BJ (cell line): ENCODE data around the gene MYL11. TPM values are rescaled to one million over a fixed set of nuclear protein-coding genes. Genes with fewer than 3 reads are reported as not detected.
A peak's percentile ranks its signal among the peaks of the same experiment; 100 is the strongest.

Experiments used
- CTCF ChIA-PET: fragments of 350-600 bp; formaldehyde crosslinking; extraction: SDS; loops from one replicate; lab custom pipeline; 2021; ENCODE audit warnings: antibody characterized with exemption, inconsistent platforms; lab: Yijun Ruan, JAX
- POLR2A ChIA-PET: fragments of 300-600 bp; sonication (Branson Sonifier 250); formaldehyde crosslinking; extraction: SDS; loops from one replicate; lab custom pipeline; 2021; ENCODE audit warnings: antibody characterized with exemption; lab: Charles Lee
- DNase-seq: peaks from one replicate; pipeline ENCODE4 v3.0.0-alpha.2; 2011; ENCODE audit warnings: low read depth
- H3K27me3 ChIP-seq: 2 replicates; pipeline ENCODE4 v1.6.0; 2011; ENCODE audit warnings: low read length; ENCODE audit not compliant: control insufficient read depth, insufficient read depth
- H3K36me3 ChIP-seq: 2 replicates; pipeline ENCODE4 v1.5.1; 2011; ENCODE audit warnings: low read length; ENCODE audit not compliant: control insufficient read depth, insufficient read depth
- H3K4me3 ChIP-seq: 2 replicates; pipeline ENCODE4 v1.5.1; 2011; ENCODE audit warnings: low read depth, mild to moderate bottlenecking, control low read depth, low read length
- CTCF ChIP-seq: IDR thresholded peaks from 2 replicates; pipeline ENCODE4 v1.5.1; 2011; ENCODE audit warnings: low read depth, mild to moderate bottlenecking, control low read depth, inconsistent platforms, low read length, moderate library complexity; ENCODE audit not compliant: insufficient read depth
- polyA plus RNA-seq: library from polyadenylated mRNA; depleted of rRNA; stranded (reverse); fragments of >200 nt; gene quantifications from 2 replicates; pipeline ENCODE4 v1.2.3, GENCODE V29; 2011

MYL11 gene
- polyA plus RNA-seq, 1 experiment = 0.69 TPM

- ChIA-PET POLR2A (interaction anchor here (0.5 kb wide), 1 partner anchor 64 kb away, joined by 7 read pairs; no protein-coding TSS in a partner anchor), CTCF (interaction anchor here (1.1 kb wide), 1 partner anchor 11 kb away, joined by 4 read pairs; no protein-coding TSS in a partner anchor)
- peaks cover 4% of the 10 kb centered on the region for H3K36me3 ChIP-seq
- DNase-seq = no peak
- no peak overlapping the region for H3K4me3 ChIP-seq
- H3K27me3 ChIP-seq = no peaks in the 10 kb centered on the region
- no peak for TF ChIP-seq CTCF
Observed at GRCh38 chr16:30398661-30399434, 24.2 kb downstream of the MYL11 start.

GRCh38 chr16:30399435-30400186, 25.0 kb downstream of the MYL11 start:
- CTCF ChIA-PET = interaction anchor here (1.1 to 1.3 kb wide), 2 partner anchors 10 kb away, joined by 4 read pairs; no protein-coding TSS in a partner anchor
- Histone ChIP-seq H3K27me3 (no peaks in the 10 kb centered on the region), H3K4me3 (peak overlapping the region; percentile 52), H3K36me3 (peaks cover 4% of the 10 kb centered on the region)
- no peak for TF ChIP-seq CTCF
- POLR2A ChIA-PET = no interaction called here
- no peak for DNase-seq

- H3K36me3 ChIP-seq = peaks cover 4% of the 10 kb centered on the region
- ChIA-PET POLR2A (no interaction called here), CTCF (no interaction called here)
- no peak overlapping the region for H3K4me3 ChIP-seq
- H3K27me3 ChIP-seq = no peaks in the 10 kb centered on the region
- no peak for TF ChIP-seq CTCF
- no peak for DNase-seq
Observed at GRCh38 chr16:30401768-30402425, 27.3 kb downstream of the MYL11 start.

GRCh38 chr16:30406795-30407101, 32.1 kb downstream of the MYL11 start:
- no peak for DNase-seq
- TF ChIP-seq CTCF = no peak
- Histone ChIP-seq H3K36me3 (peaks cover 4% of the 10 kb centered on the region), H3K4me3 (peak overlapping the region; percentile 57), H3K27me3 (no peaks in the 10 kb centered on the region)
- POLR2A ChIA-PET = interaction anchor here (0.9 kb wide), 1 partner anchor 11 kb away, joined by 3 read pairs; no protein-coding TSS in a partner anchor
- CTCF ChIA-PET = interaction anchor here (1.0 to 3.1 kb wide), 8 partner anchors 9 to 364 kb away, joined by 3 to 8 read pairs (median 4); partner anchors contain the start of gene ZNF48
